CD4-positive, alpha-beta T cell (primary cell): ENCODE measurements around the gene AGBL4. TPM values are rescaled to one million over a fixed set of nuclear protein-coding genes. Genes with fewer than 3 reads are reported as not detected.

Experiments used
- ATAC-seq: fragments of 200-7000 bp; cut with Tn5 transposase; one replicate; pipeline ENCODE4 v1.10.0; 2022; ENCODE audit warnings: mild to moderate bottlenecking; ENCODE audit not compliant: poor library complexity
- CTCF ChIA-PET: fragments of 350-600 bp; sonication (Branson Sonifier 250); formaldehyde crosslinking; loops from one replicate; lab custom pipeline; 2021; ENCODE audit warnings: antibody characterized with exemption, inconsistent platforms; lab: Charles Lee
- POLR2A ChIA-PET: fragments of 350-600 bp; sonication (Branson Sonifier 250); formaldehyde crosslinking; loops from one replicate; lab custom pipeline; 2021; ENCODE audit warnings: antibody characterized with exemption, inconsistent platforms; lab: Charles Lee
- DNase-seq, 14 experiments: peaks; one replicate each; pipeline ENCODE4 v3.0.0-alpha.2; 2013 to 2020; ENCODE audit warnings: mixed read lengths in 2 of 14
- H3K27ac ChIP-seq, 2 donors: one replicate each; pipeline versions ENCODE4 v1.5.1 to v1.7.0; 2013; ENCODE audit warnings: low read length in 2 of 2, low read depth in 1 of 2, mild to moderate bottlenecking in 1 of 2
- H3K27me3 ChIP-seq, 2 experiments: 1 replicate in 1 of 2; 2 replicates in 1 of 2; pipeline versions ENCODE4 v1.6.1 to v1.7.0; 2013; ENCODE audit warnings: low read length in 2 of 2, control low read depth in 1 of 2, mild to moderate bottlenecking in 1 of 2, moderate library complexity in 1 of 2; ENCODE audit not compliant: insufficient read depth in 2 of 2, control insufficient read depth in 1 of 2
- H3K36me3 ChIP-seq: one replicate; pipeline ENCODE4 v1.6.1; 2013; ENCODE audit warnings: low read length, control low read depth; ENCODE audit not compliant: insufficient read depth
- H3K4me1 ChIP-seq: one replicate; pipeline ENCODE4 v1.6.1; 2013; ENCODE audit warnings: low read length, control low read depth; ENCODE audit not compliant: insufficient read depth
- H3K4me3 ChIP-seq: one replicate; pipeline ENCODE4 v1.5.1; 2013; ENCODE audit warnings: mild to moderate bottlenecking, low read length, moderate library complexity
- H3K9me3 ChIP-seq, 2 experiments: 1 replicate in 1 of 2; 2 replicates in 1 of 2; pipeline versions ENCODE4 v1.6.1 to v1.7.0; 2013; ENCODE audit warnings: low read length in 2 of 2, mild to moderate bottlenecking in 2 of 2, control low read depth in 1 of 2, moderate library complexity in 1 of 2; ENCODE audit not compliant: control insufficient read depth in 1 of 2, insufficient read depth in 1 of 2
- H3K27ac Mint-ChIP-seq: one replicate; pipeline ENCODE4 v1.8.0; 2020; ENCODE audit warnings: mixed read lengths
- H3K27me3 Mint-ChIP-seq: one replicate; pipeline ENCODE4 v1.8.0; 2021; ENCODE audit warnings: mixed read lengths
- H3K36me3 Mint-ChIP-seq: one replicate; pipeline ENCODE4 v1.8.0; 2021; ENCODE audit warnings: low read depth, mixed read lengths
- H3K4me1 Mint-ChIP-seq: one replicate; pipeline ENCODE4 v1.8.0; 2021; ENCODE audit warnings: low read depth, mixed read lengths
- H3K4me3 Mint-ChIP-seq: one replicate; pipeline ENCODE4 v1.8.0; 2020; ENCODE audit warnings: mild to moderate bottlenecking, mixed read lengths
- H3K9me3 Mint-ChIP-seq: one replicate; pipeline ENCODE4 v1.8.0; 2020; ENCODE audit warnings: mixed read lengths
- intact Hi-C, 2 experiments: fragments of 100-400 bp; cut with DNase I in 1 of 2; cut with micrococcal nuclease in 1 of 2; formaldehyde crosslinking; loops; one replicate each; pipeline versions ENCODE4 v1.15.1 to v1.9.0; 2023 to 2025; cut with DNase I, micrococcal nuclease
- polyA plus RNA-seq, 2 donors: library from polyadenylated mRNA; unstranded; fragments of 120-200 nt; gene quantifications; one replicate each; pipeline ENCODE4 v1.2.1, GENCODE V29; 2013
- total RNA-seq, 174 experiments: library from RNA in 2 of 174; stranded (reverse) in 2 of 174; gene quantifications; one replicate each; pipeline ENCODE4 v1.2.3 and lab custom pipeline; 2021 to 2026
- TF ChIP-seq, protein P1 (sequence below): fragments of 200-600 bp; IDR thresholded peaks from one replicate; pipeline ENCODE4 v1.8.0; 2022; ENCODE audit warnings: antibody characterized with exemption, mild to moderate bottlenecking

Gene AGBL4
- under 1 TPM in 1 of 2 experiments, not detected in 1; 0.11 TPM for total RNA-seq
- polyA plus RNA-seq (2013, experiment 1 of 2), result not detected
- 0.03 TPM for polyA plus RNA-seq (2013, experiment 2 of 2)
- 0 to 0.40 (median 0) reads per million in 172 experiments for total RNA-seq (lab: John Stamatoyannopoulos, UW)

DNA sequence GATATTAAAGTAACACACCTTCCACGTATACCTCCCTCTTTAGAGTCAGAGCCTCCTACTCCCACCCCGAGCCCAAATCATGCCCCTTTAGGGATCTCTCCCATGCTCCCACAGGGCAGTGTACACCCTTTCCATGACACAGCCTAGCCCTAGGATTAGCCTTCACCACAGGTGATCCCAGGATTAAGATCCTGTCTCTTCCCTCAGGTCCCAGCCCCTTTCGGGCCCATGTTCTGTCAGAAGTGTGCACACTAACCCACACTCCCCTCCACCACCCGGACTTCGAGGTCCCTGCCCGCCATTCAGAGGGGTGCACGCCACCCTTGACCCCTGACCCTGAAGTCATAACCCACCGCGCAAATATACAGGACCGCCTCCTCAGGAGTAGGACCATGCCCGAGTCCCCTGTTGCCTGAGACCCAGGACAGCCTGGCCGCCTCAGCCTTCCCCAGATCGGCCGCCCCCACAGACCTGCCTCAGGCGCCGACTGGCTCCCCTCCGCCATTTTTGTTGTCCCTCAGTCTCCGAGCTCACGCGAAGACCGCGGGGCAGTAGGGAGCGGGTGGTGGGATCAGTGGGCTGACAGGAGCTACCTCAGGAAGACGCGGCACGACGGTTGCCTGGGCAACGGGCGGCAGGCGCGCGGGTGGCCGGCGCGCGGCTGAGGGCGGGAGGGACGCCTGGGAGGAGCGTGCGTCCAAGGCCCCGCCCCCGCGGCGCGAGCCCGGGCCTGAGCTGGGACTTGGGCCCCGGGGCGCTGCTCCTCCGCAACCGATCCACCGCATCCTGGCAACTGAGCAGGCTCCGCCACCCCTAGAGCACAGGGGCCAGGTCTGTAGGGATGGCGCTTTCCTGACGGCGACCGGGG is at the start of gene AGBL4:
AGBL4 (minus strand) TSS at position 663 of the 868 bp plus-strand sequence.
- Histone ChIP-seq H3K27ac (no peak within 1 kb of the TSS), H3K4me1 (no peaks in the 10 kb centered on the region), H3K27me3 (peaks cover 7 to 10% of the 10 kb centered on the region in 2 experiments), H3K9me3 (peaks cover 0 to 12% of the 10 kb centered on the region in 2 experiments), H3K36me3 (no peaks in the 10 kb centered on the region), H3K4me3 (peak within 1 kb of the TSS; percentile 16)
- ChIA-PET POLR2A (no interaction called here), CTCF (no interaction called here)
- Mint-ChIP-seq H3K36me3 (no peaks in the 10 kb centered on the region), H3K27me3 (peaks cover 21% of the 10 kb centered on the region), H3K9me3 (no peaks in the 10 kb centered on the region), H3K4me1 (peaks cover 4% of the 10 kb centered on the region), H3K4me3 (no peak within 1 kb of the TSS), H3K27ac (no peak within 1 kb of the TSS)
- ATAC-seq (no peak), DNase-seq (peak in 3 of 14 experiments; percentile 6 to 14 (median 11))
- intact Hi-C loops, result no loop called here
- TF ChIP-seq, protein P1, sequence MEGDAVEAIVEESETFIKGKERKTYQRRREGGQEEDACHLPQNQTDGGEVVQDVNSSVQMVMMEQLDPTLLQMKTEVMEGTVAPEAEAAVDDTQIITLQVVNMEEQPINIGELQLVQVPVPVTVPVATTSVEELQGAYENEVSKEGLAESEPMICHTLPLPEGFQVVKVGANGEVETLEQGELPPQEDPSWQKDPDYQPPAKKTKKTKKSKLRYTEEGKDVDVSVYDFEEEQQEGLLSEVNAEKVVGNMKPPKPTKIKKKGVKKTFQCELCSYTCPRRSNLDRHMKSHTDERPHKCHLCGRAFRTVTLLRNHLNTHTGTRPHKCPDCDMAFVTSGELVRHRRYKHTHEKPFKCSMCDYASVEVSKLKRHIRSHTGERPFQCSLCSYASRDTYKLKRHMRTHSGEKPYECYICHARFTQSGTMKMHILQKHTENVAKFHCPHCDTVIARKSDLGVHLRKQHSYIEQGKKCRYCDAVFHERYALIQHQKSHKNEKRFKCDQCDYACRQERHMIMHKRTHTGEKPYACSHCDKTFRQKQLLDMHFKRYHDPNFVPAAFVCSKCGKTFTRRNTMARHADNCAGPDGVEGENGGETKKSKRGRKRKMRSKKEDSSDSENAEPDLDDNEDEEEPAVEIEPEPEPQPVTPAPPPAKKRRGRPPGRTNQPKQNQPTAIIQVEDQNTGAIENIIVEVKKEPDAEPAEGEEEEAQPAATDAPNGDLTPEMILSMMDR, result no peak

DNA sequence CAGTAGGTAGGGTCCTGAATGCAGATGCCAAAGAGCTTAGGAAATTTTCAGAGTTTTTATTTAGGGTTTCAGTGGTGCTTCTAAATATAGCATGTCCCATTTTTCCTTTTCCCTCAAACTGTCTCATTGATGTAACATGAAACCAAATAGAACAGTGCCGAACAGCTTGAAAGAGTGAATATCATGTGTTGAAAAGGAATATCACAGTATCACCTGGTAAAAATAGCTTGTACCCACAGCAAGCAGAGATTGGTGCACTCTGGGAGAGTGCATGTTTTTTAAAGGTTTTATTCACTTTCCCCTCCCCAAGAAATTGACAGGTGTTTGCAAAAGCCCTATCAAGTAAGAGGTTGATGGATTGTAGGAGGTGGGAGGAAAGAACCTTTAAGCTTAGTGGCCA is 43.1 kb upstream of the AGBL4 start:
- Mint-ChIP-seq H3K9me3 (no peaks in the 10 kb centered on the region), H3K4me3 (no peak overlapping the region), H3K4me1 (no peaks in the 10 kb centered on the region), H3K27ac (no peak overlapping the region), H3K27me3 (peaks cover 4% of the 10 kb centered on the region), H3K36me3 (no peaks in the 10 kb centered on the region)
- POLR2A ChIA-PET, result no interaction called here
- Histone ChIP-seq H3K27ac (no peak overlapping the region), H3K4me3 (no peak overlapping the region), H3K36me3 (no peaks in the 10 kb centered on the region), H3K27me3 (no peaks in the 10 kb centered on the region), H3K9me3 (no peaks in the 10 kb centered on the region), H3K4me1 (no peaks in the 10 kb centered on the region)
- TF ChIP-seq, protein P1, result no peak
- CTCF ChIA-PET, result interaction anchor here (1.4 kb wide), 1 partner anchor 14 kb away, joined by 3 read pairs; no protein-coding TSS in a partner anchor
- DNase-seq (no peak), ATAC-seq (no peak)
- intact Hi-C loops, result no loop called here

DNA sequence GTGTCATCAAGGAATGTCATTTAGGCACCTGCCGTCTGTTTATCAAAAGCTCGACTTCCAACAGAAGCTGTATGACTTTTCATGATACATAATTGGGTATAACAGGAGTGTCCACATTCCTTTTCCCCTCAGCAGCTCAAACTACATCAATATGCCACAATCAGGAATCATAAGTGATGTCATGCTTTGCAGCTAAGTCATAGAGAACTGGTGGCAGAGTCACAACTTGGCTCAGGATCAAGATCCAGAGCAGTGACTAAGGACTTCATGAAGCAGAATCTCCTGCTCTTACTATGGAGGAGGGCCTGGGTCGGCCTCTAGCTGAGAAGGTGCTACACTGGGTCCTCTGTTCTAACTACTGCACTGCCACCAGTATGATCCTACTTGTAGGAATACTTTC is 36.5 kb upstream of the AGBL4 start:
- Mint-ChIP-seq H3K4me3 (no peak overlapping the region), H3K9me3 (no peaks in the 10 kb centered on the region), H3K27ac (no peak overlapping the region), H3K27me3 (no peaks in the 10 kb centered on the region), H3K36me3 (no peaks in the 10 kb centered on the region), H3K4me1 (no peaks in the 10 kb centered on the region)
- ATAC-seq (no peak), DNase-seq (no peak)
- TF ChIP-seq, protein P1, result no peak
- CTCF ChIA-PET, result no interaction called here
- no peaks in the 10 kb centered on the region for H3K4me1 ChIP-seq
- no peak overlapping the region for H3K4me3 ChIP-seq
- no peak overlapping the region for H3K27ac ChIP-seq
- H3K27me3 ChIP-seq, result no peaks in the 10 kb centered on the region
- H3K9me3 ChIP-seq, result peaks cover 0 to 1% of the 10 kb centered on the region in 2 experiments
- intact Hi-C loops, result no loop called here
- no peaks in the 10 kb centered on the region for H3K36me3 ChIP-seq
- POLR2A ChIA-PET, result no interaction called here
